HG02973 (cell line): ENCODE measurements around the gene ASB10.

Experiments used
- ATAC-seq: cut with Tn5 transposase; IDR thresholded peaks from one replicate; pipeline ENCODE4 v1.9.1; 2021; ENCODE audit warnings: moderate library complexity; ENCODE audit not compliant: unreplicated experiment

Gene ASB10

GRCh38 chr7:151138153-151138851, 48.7 kb downstream of the ASB10 start:
- ATAC-seq: no peak

- no peak for ATAC-seq
Observed at GRCh38 chr7:151137791-151138152, 49.3 kb downstream of the ASB10 start.

- no peak for ATAC-seq
Observed at GRCh38 chr7:151137076-151137675, 49.9 kb downstream of the ASB10 start.

- ATAC-seq: no peak
Observed at GRCh38 chr7:151135866-151136843, 50.9 kb downstream of the ASB10 start.

- ATAC-seq: no peak
Observed at GRCh38 chr7:151135525-151135845, 51.6 kb downstream of the ASB10 start.

GRCh38 chr7:151134743-151135524, 52.1 kb downstream of the ASB10 start:
- no peak for ATAC-seq

- no peak for ATAC-seq
Observed at GRCh38 chr7:151133986-151134742, 52.9 kb downstream of the ASB10 start.

GRCh38 chr7:151133266-151133985, 53.6 kb downstream of the ASB10 start:
- ATAC-seq: no peak

GRCh38 chr7:151132461-151133205, 54.4 kb downstream of the ASB10 start:
- ATAC-seq: no peak

- ATAC-seq: no peak
Observed at GRCh38 chr7:151131592-151132293, 55.3 kb downstream of the ASB10 start.

GRCh38 chr7:151131224-151131591, 55.8 kb downstream of the ASB10 start:
- no peak for ATAC-seq

GRCh38 chr7:151130741-151131157, 56.3 kb downstream of the ASB10 start:
- no peak for ATAC-seq

GRCh38 chr7:151129960-151130591, 57.0 kb downstream of the ASB10 start:
- no peak for ATAC-seq

GRCh38 chr7:151129117-151129959, 57.7 kb downstream of the ASB10 start:
- no peak for ATAC-seq

- no peak for ATAC-seq
Observed at GRCh38 chr7:151128716-151129115, 58.3 kb downstream of the ASB10 start.

GRCh38 chr7:151128144-151128543, 58.9 kb downstream of the ASB10 start:
- no peak for ATAC-seq
